HL-60 (cell line): Measurements from ENCODE around the gene DPPA3.

Experiments used
- GABPA ChIP-seq: IDR thresholded peaks from 2 replicates; pipeline ENCODE4 v1.6.1; 2012; ENCODE audit warnings: low read depth
- POLR2AphosphoS5 ChIP-seq: IDR thresholded peaks from 2 replicates; pipeline ENCODE4 v1.6.1; 2012; ENCODE audit warnings: low read depth
- TF ChIP-seq, protein P1 (sequence below): IDR thresholded peaks from one replicate; pipeline ENCODE4 v1.5.1; 2011; ENCODE audit warnings: low read length, control low read depth, inconsistent platforms; ENCODE audit not compliant: insufficient read depth
- TF ChIP-seq, protein P2 (sequence below): IDR thresholded peaks from 2 replicates; pipeline ENCODE4 v1.6.1; 2012; ENCODE audit warnings: low read depth; ENCODE audit not compliant: insufficient replicate concordance

DNA sequence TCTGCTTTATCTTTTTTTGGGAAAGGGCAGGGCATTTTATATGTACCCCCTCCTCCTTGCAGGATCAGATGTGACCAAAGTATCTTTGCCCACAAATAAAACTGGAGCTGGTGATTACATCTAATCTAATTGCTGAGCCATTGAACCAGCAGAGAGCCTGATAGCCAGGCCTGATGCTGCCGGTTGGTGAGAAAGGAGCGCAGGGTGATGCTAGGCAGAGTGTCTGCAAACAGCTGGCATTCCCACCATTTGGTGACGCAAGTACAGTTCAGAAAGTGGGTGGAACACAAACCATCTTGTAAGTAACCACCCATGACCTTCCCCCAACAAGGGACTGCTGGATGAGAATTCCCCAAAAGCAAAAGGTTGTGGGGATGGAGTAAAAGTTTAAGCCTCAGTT, 12.7 kb downstream of the DPPA3 start:
- TF ChIP-seq GABPA (no peak), POLR2AphosphoS5 (no peak)
- TF ChIP-seq, protein P1, sequence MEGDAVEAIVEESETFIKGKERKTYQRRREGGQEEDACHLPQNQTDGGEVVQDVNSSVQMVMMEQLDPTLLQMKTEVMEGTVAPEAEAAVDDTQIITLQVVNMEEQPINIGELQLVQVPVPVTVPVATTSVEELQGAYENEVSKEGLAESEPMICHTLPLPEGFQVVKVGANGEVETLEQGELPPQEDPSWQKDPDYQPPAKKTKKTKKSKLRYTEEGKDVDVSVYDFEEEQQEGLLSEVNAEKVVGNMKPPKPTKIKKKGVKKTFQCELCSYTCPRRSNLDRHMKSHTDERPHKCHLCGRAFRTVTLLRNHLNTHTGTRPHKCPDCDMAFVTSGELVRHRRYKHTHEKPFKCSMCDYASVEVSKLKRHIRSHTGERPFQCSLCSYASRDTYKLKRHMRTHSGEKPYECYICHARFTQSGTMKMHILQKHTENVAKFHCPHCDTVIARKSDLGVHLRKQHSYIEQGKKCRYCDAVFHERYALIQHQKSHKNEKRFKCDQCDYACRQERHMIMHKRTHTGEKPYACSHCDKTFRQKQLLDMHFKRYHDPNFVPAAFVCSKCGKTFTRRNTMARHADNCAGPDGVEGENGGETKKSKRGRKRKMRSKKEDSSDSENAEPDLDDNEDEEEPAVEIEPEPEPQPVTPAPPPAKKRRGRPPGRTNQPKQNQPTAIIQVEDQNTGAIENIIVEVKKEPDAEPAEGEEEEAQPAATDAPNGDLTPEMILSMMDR, result no peak
- TF ChIP-seq, protein P2, sequence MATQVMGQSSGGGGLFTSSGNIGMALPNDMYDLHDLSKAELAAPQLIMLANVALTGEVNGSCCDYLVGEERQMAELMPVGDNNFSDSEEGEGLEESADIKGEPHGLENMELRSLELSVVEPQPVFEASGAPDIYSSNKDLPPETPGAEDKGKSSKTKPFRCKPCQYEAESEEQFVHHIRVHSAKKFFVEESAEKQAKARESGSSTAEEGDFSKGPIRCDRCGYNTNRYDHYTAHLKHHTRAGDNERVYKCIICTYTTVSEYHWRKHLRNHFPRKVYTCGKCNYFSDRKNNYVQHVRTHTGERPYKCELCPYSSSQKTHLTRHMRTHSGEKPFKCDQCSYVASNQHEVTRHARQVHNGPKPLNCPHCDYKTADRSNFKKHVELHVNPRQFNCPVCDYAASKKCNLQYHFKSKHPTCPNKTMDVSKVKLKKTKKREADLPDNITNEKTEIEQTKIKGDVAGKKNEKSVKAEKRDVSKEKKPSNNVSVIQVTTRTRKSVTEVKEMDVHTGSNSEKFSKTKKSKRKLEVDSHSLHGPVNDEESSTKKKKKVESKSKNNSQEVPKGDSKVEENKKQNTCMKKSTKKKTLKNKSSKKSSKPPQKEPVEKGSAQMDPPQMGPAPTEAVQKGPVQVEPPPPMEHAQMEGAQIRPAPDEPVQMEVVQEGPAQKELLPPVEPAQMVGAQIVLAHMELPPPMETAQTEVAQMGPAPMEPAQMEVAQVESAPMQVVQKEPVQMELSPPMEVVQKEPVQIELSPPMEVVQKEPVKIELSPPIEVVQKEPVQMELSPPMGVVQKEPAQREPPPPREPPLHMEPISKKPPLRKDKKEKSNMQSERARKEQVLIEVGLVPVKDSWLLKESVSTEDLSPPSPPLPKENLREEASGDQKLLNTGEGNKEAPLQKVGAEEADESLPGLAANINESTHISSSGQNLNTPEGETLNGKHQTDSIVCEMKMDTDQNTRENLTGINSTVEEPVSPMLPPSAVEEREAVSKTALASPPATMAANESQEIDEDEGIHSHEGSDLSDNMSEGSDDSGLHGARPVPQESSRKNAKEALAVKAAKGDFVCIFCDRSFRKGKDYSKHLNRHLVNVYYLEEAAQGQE, result no peak
